ENCODE measurements around the gene OGFRL1. TPM values are rescaled to one million over a fixed set of nuclear protein-coding genes. Genes with fewer than 3 reads are reported as not detected.

OGFRL1 gene
- total RNA-seq, 1 experiment from 2014 or later, result 6.9 TPM

DNA sequence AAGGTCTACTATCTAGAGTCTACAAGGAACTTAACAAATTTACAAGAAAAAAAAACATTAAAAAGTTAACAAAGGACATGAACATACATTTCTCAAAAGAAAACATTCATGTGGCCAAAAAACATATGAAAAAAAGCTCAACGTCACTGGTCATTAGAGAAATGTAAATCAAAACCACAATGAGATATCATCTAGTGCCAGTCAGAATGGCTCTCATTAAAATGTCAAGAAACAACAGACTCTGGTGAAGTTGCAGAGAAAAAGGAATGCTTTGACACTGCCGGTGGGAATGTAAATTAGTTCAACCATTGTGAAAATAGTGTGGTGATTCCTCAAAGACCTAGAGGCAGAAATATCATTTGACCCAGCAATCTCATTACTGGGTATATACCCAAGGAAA, 48.3 kb downstream of the OGFRL1 start:
- no peak overlapping the region for H3K4me3 ChIP-seq (ENCODE audit: low read depth, low read length)
- Mint-ChIP-seq H3K9me3 (ENCODE audit: unreplicated experiment) (no peaks in the 10 kb centered on the region), H3K27me3 (ENCODE audit: insufficient read depth, unreplicated experiment) (no peaks in the 10 kb centered on the region), H3K27ac (ENCODE audit: unreplicated experiment) (no peak overlapping the region), H3K36me3 (ENCODE audit: insufficient read depth, unreplicated experiment) (no peaks in the 10 kb centered on the region), H3K4me1 (ENCODE audit: low read depth, unreplicated experiment) (no peaks in the 10 kb centered on the region), H3K4me3 (ENCODE audit: unreplicated experiment) (no peak overlapping the region)
- H3K36me3 ChIP-seq (ENCODE audit: control insufficient read depth, insufficient read depth, low read length), result no peaks in the 10 kb centered on the region
- BruUV-seq (replicated peaks), result no TSS peak
- DNase-seq, result no peak
- no peaks in the 10 kb centered on the region for H3K4me1 ChIP-seq
- TF ChIP-seq, protein P1, sequence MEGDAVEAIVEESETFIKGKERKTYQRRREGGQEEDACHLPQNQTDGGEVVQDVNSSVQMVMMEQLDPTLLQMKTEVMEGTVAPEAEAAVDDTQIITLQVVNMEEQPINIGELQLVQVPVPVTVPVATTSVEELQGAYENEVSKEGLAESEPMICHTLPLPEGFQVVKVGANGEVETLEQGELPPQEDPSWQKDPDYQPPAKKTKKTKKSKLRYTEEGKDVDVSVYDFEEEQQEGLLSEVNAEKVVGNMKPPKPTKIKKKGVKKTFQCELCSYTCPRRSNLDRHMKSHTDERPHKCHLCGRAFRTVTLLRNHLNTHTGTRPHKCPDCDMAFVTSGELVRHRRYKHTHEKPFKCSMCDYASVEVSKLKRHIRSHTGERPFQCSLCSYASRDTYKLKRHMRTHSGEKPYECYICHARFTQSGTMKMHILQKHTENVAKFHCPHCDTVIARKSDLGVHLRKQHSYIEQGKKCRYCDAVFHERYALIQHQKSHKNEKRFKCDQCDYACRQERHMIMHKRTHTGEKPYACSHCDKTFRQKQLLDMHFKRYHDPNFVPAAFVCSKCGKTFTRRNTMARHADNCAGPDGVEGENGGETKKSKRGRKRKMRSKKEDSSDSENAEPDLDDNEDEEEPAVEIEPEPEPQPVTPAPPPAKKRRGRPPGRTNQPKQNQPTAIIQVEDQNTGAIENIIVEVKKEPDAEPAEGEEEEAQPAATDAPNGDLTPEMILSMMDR (IDR thresholded peaks at IDR 0.05; ENCODE audit: insufficient read depth in 1 of 2, low read depth in 1 of 2, low read length in 1 of 2, severe bottlenecking in 1 of 2, unreplicated experiment in 1 of 2), result no peak
- H3K9me3 ChIP-seq, result no peaks in the 10 kb centered on the region
- ChIA-PET POLR2A (no interaction called here), CTCF (no interaction called here)
- no peaks in the 10 kb centered on the region for H3K27me3 ChIP-seq (replicated peaks; ENCODE audit: control insufficient read depth, insufficient read depth, low read length)
- intact Hi-C loops (cut with micrococcal nuclease; ENCODE audit: unreplicated experiment), result no loop called here

GRCh38 chr6:71338540-71339316, 50.1 kb downstream of the OGFRL1 start:
- Mint-ChIP-seq H3K27me3 (ENCODE audit: insufficient read depth, unreplicated experiment) (no peaks in the 10 kb centered on the region), H3K9me3 (ENCODE audit: unreplicated experiment) (no peaks in the 10 kb centered on the region), H3K36me3 (ENCODE audit: insufficient read depth, unreplicated experiment) (no peaks in the 10 kb centered on the region), H3K4me3 (ENCODE audit: unreplicated experiment) (no peak overlapping the region), H3K27ac (ENCODE audit: unreplicated experiment) (no peak overlapping the region), H3K4me1 (ENCODE audit: low read depth, unreplicated experiment) (no peaks in the 10 kb centered on the region)
- Histone ChIP-seq H3K4me1 (no peaks in the 10 kb centered on the region), H3K4me3 (ENCODE audit: low read depth, low read length) (no peak overlapping the region), H3K27me3 (replicated peaks; ENCODE audit: control insufficient read depth, insufficient read depth, low read length) (no peaks in the 10 kb centered on the region), H3K9me3 (no peaks in the 10 kb centered on the region), H3K36me3 (ENCODE audit: control insufficient read depth, insufficient read depth, low read length) (no peaks in the 10 kb centered on the region)
- TF ChIP-seq, protein P1 (IDR thresholded peaks at IDR 0.05; ENCODE audit: insufficient read depth in 1 of 2, low read depth in 1 of 2, low read length in 1 of 2, severe bottlenecking in 1 of 2, unreplicated experiment in 1 of 2), result no peak
- DNase-seq, result no peak
- CTCF ChIA-PET, result no interaction called here
- intact Hi-C loops (cut with micrococcal nuclease; ENCODE audit: unreplicated experiment), result no loop called here
- no TSS peak for BruUV-seq (replicated peaks)
- POLR2A ChIA-PET, result no interaction called here

GRCh38 chr6:71342772-71343171, 54.2 kb downstream of the OGFRL1 start:
- intact Hi-C loops (cut with micrococcal nuclease; ENCODE audit: unreplicated experiment), result no loop called here
- Mint-ChIP-seq H3K27ac (ENCODE audit: unreplicated experiment) (no peak overlapping the region), H3K4me3 (ENCODE audit: unreplicated experiment) (no peak overlapping the region), H3K27me3 (ENCODE audit: insufficient read depth, unreplicated experiment) (peaks cover 12% of the 10 kb centered on the region), H3K36me3 (ENCODE audit: insufficient read depth, unreplicated experiment) (no peaks in the 10 kb centered on the region), H3K9me3 (ENCODE audit: unreplicated experiment) (no peaks in the 10 kb centered on the region), H3K4me1 (ENCODE audit: low read depth, unreplicated experiment) (no peaks in the 10 kb centered on the region)
- Histone ChIP-seq H3K27me3 (replicated peaks; ENCODE audit: control insufficient read depth, insufficient read depth, low read length) (no peaks in the 10 kb centered on the region), H3K9me3 (no peaks in the 10 kb centered on the region), H3K4me1 (no peaks in the 10 kb centered on the region), H3K36me3 (ENCODE audit: control insufficient read depth, insufficient read depth, low read length) (no peaks in the 10 kb centered on the region), H3K4me3 (ENCODE audit: low read depth, low read length) (no peak overlapping the region)
- DNase-seq, result no peak
- ChIA-PET POLR2A (no interaction called here), CTCF (no interaction called here)
- TF ChIP-seq, protein P1 (IDR thresholded peaks at IDR 0.05; ENCODE audit: insufficient read depth in 1 of 2, low read depth in 1 of 2, low read length in 1 of 2, severe bottlenecking in 1 of 2, unreplicated experiment in 1 of 2), result no peak
- BruUV-seq (replicated peaks), result no TSS peak

Data from Caco-2 (cell line).